Activated naive CD8-positive, alpha-beta T cell treated with anti-CD3 and anti-CD28 coated beads, Interleukin-2, amount 50 U/mL, for 24 hours (primary cell): ENCODE results near the gene COX20.

Experiments
- ATAC-seq: fragments of 150-1000 bp; cut with Tn5 transposase; one replicate; pipeline ENCODE4 v1.10.0; 2021
- DNase-seq: peaks from one replicate; pipeline ENCODE4 v3.0.0; 2021
- H3K27ac Mint-ChIP-seq: one replicate; pipeline ENCODE4 v1.8.0; 2021; ENCODE audit warnings: mild to moderate bottlenecking, mixed read lengths
- H3K27me3 Mint-ChIP-seq: one replicate; pipeline ENCODE4 v1.8.0; 2021; ENCODE audit warnings: mixed read lengths
- H3K36me3 Mint-ChIP-seq: one replicate; pipeline ENCODE4 v1.8.0; 2021; ENCODE audit warnings: low read depth, mixed read lengths
- H3K4me1 Mint-ChIP-seq: one replicate; pipeline ENCODE4 v1.8.0; 2021; ENCODE audit warnings: mixed read lengths
- H3K4me3 Mint-ChIP-seq: one replicate; pipeline ENCODE4 v1.8.0; 2021; ENCODE audit warnings: mild to moderate bottlenecking, moderate library complexity, mixed read lengths
- H3K9me3 Mint-ChIP-seq: one replicate; pipeline ENCODE4 v1.8.0; 2021; ENCODE audit warnings: mixed read lengths

COX20 gene

GRCh38 chr1:244837597-244838258 lies 2.3 kb downstream of the COX20 start:
- no peaks in the 10 kb centered on the region for H3K27me3 Mint-ChIP-seq
- peaks cover 70% of the 10 kb centered on the region for H3K4me1 Mint-ChIP-seq
- H3K36me3 Mint-ChIP-seq, result peaks cover 62% of the 10 kb centered on the region
- DNase-seq (no peak), ATAC-seq (no peak)
- peak overlapping the region; percentile 92 for H3K4me3 Mint-ChIP-seq
- H3K9me3 Mint-ChIP-seq, result no peaks in the 10 kb centered on the region
- peak overlapping the region; percentile 99 for H3K27ac Mint-ChIP-seq

GRCh38 chr1:244839656-244840055 lies 4.2 kb downstream of the COX20 start:
- ATAC-seq, result no peak
- DNase-seq, result no peak

GRCh38 chr1:244840219-244840794 lies 4.8 kb downstream of the COX20 start:
- Mint-ChIP-seq H3K4me3 (peak overlapping the region; percentile 4), H3K36me3 (peaks cover 82% of the 10 kb centered on the region), H3K27me3 (no peaks in the 10 kb centered on the region), H3K4me1 (peaks cover 81% of the 10 kb centered on the region), H3K27ac (peak overlapping the region; percentile 24), H3K9me3 (no peaks in the 10 kb centered on the region)
- ATAC-seq (no peak), DNase-seq (no peak)

More at GRCh38 chr1:244839656-244840055, 4.2 kb downstream of the COX20 start:
- peaks cover 79% of the 10 kb centered on the region for H3K36me3 Mint-ChIP-seq
- peaks cover 76% of the 10 kb centered on the region for H3K4me1 Mint-ChIP-seq
- peak overlapping the region; percentile 34 for H3K4me3 Mint-ChIP-seq
- no peaks in the 10 kb centered on the region for H3K9me3 Mint-ChIP-seq
- peak overlapping the region; percentile 70 for H3K27ac Mint-ChIP-seq
- H3K27me3 Mint-ChIP-seq, result no peaks in the 10 kb centered on the region

GRCh38 chr1:244841273-244841927 lies 5.9 kb downstream of the COX20 start:
- no peak for ATAC-seq
- peak overlapping the region; percentile 24 for H3K27ac Mint-ChIP-seq
- no peak for DNase-seq
- H3K27me3 Mint-ChIP-seq, result no peaks in the 10 kb centered on the region
- peaks cover 83% of the 10 kb centered on the region for H3K4me1 Mint-ChIP-seq
- peaks cover 82% of the 10 kb centered on the region for H3K36me3 Mint-ChIP-seq
- no peak overlapping the region for H3K4me3 Mint-ChIP-seq
- no peaks in the 10 kb centered on the region for H3K9me3 Mint-ChIP-seq

GRCh38 chr1:244843148-244843978 lies 7.9 kb downstream of the COX20 start:
- Mint-ChIP-seq H3K27me3 (no peaks in the 10 kb centered on the region), H3K4me1 (peaks cover 78% of the 10 kb centered on the region), H3K27ac (no peak overlapping the region), H3K4me3 (no peak overlapping the region), H3K9me3 (no peaks in the 10 kb centered on the region), H3K36me3 (peaks cover 86% of the 10 kb centered on the region)
- ATAC-seq (no peak), DNase-seq (no peak)

GRCh38 chr1:244844155-244845121 lies 9.0 kb downstream of the COX20 start:
- H3K4me1 Mint-ChIP-seq, result peaks cover 73% of the 10 kb centered on the region
- no peaks in the 10 kb centered on the region for H3K9me3 Mint-ChIP-seq
- H3K27ac Mint-ChIP-seq, result peak overlapping the region; percentile 67
- no peaks in the 10 kb centered on the region for H3K27me3 Mint-ChIP-seq
- peaks cover 88% of the 10 kb centered on the region for H3K36me3 Mint-ChIP-seq
- no peak for DNase-seq
- H3K4me3 Mint-ChIP-seq, result no peak overlapping the region
- peak; percentile 18 for ATAC-seq

- peaks cover 69% of the 10 kb centered on the region for H3K4me1 Mint-ChIP-seq
- ATAC-seq, result no peak
- H3K9me3 Mint-ChIP-seq, result no peaks in the 10 kb centered on the region
- peaks cover 89% of the 10 kb centered on the region for H3K36me3 Mint-ChIP-seq
- DNase-seq, result no peak
- peak overlapping the region; percentile 46 for H3K27ac Mint-ChIP-seq
- H3K4me3 Mint-ChIP-seq, result no peak overlapping the region
- no peaks in the 10 kb centered on the region for H3K27me3 Mint-ChIP-seq
These were observed 11.2 kb downstream of the COX20 start for GRCh38 chr1:244846653-244847052.

- ATAC-seq (peak; percentile 13), DNase-seq (no peak)
- H3K4me1 Mint-ChIP-seq, result peaks cover 74% of the 10 kb centered on the region
- H3K36me3 Mint-ChIP-seq, result peaks cover 89% of the 10 kb centered on the region
- no peak overlapping the region for H3K4me3 Mint-ChIP-seq
- no peaks in the 10 kb centered on the region for H3K27me3 Mint-ChIP-seq
- no peaks in the 10 kb centered on the region for H3K9me3 Mint-ChIP-seq
- H3K27ac Mint-ChIP-seq, result peak overlapping the region; percentile 22
These were observed 13.9 kb downstream of the COX20 start for GRCh38 chr1:244849189-244849866.

GRCh38 chr1:244850099-244850852 lies 14.8 kb downstream of the COX20 start:
- peaks cover 91% of the 10 kb centered on the region for H3K36me3 Mint-ChIP-seq

GRCh38 chr1:244850896-244851295 lies 15.4 kb downstream of the COX20 start:
- Mint-ChIP-seq H3K27ac (peak overlapping the region; percentile 39), H3K36me3 (peaks cover 93% of the 10 kb centered on the region), H3K9me3 (no peaks in the 10 kb centered on the region), H3K27me3 (no peaks in the 10 kb centered on the region), H3K4me3 (no peak overlapping the region), H3K4me1 (peaks cover 76% of the 10 kb centered on the region)
- DNase-seq (no peak), ATAC-seq (no peak)

More at GRCh38 chr1:244850099-244850852, 14.8 kb downstream of the COX20 start:
- no peak for DNase-seq
- peaks cover 74% of the 10 kb centered on the region for H3K4me1 Mint-ChIP-seq
- ATAC-seq, result no peak
- peak overlapping the region; percentile 39 for H3K27ac Mint-ChIP-seq
- no peaks in the 10 kb centered on the region for H3K9me3 Mint-ChIP-seq
- no peaks in the 10 kb centered on the region for H3K27me3 Mint-ChIP-seq
- H3K4me3 Mint-ChIP-seq, result no peak overlapping the region

- Mint-ChIP-seq H3K4me1 (peaks cover 81% of the 10 kb centered on the region), H3K36me3 (peaks cover 96% of the 10 kb centered on the region), H3K9me3 (no peaks in the 10 kb centered on the region), H3K27me3 (no peaks in the 10 kb centered on the region), H3K27ac (peak overlapping the region; percentile 33), H3K4me3 (no peak overlapping the region)
- DNase-seq, result no peak
- ATAC-seq, result no peak
These were observed 16.2 kb downstream of the COX20 start for GRCh38 chr1:244851546-244852231.

GRCh38 chr1:244852694-244853093 lies 17.2 kb downstream of the COX20 start:
- Mint-ChIP-seq H3K4me3 (no peak overlapping the region), H3K4me1 (peaks cover 84% of the 10 kb centered on the region), H3K27me3 (no peaks in the 10 kb centered on the region), H3K36me3 (peaks cover 96% of the 10 kb centered on the region), H3K9me3 (no peaks in the 10 kb centered on the region), H3K27ac (peak overlapping the region; percentile 33)
- no peak for DNase-seq
- ATAC-seq, result no peak
